Right ventricle myocardium superior (tissue), 1 donor: ENCODE measurements around the gene RINL. TPM values are rescaled to one million over a fixed set of nuclear protein-coding genes. Genes with fewer than 3 reads are reported as not detected.
"Not testable (repeated sequence)": the region's sequence is repeated elsewhere in the genome, so short reads cannot be mapped to it uniquely, and the experiment has no call there.

Source experiments
- ATAC-seq: fragments of 200-7000 bp; cut with Tn5 transposase; one replicate; pipeline ENCODE4 v1.9.1; 2020; ENCODE audit warnings: mild to moderate bottlenecking; ENCODE audit not compliant: poor library complexity
- DNase-seq: peaks from one replicate; pipeline ENCODE4 v3.0.0-alpha.2; 2020
- intact Hi-C: fragments of 100-400 bp; cut with DNase I; formaldehyde crosslinking; loops from one replicate; pipeline ENCODE4 v1.11.2; 2022
- total RNA-seq: library from RNA; stranded (reverse); fragmentation: NEBNext Ultra II Directional; extraction: Animal tissue kit (Norgen Biotek cat#: 25700); gene quantifications from one replicate; pipeline ENCODE4 v1.2.1, GENCODE V29; 2021
- donor health status: DM: no; HTN: yes; CAD: no; lungs with severe emphysema.

Gene RINL
- total RNA-seq, 1 donor from 2014 or later: 6.3 TPM

DNA sequence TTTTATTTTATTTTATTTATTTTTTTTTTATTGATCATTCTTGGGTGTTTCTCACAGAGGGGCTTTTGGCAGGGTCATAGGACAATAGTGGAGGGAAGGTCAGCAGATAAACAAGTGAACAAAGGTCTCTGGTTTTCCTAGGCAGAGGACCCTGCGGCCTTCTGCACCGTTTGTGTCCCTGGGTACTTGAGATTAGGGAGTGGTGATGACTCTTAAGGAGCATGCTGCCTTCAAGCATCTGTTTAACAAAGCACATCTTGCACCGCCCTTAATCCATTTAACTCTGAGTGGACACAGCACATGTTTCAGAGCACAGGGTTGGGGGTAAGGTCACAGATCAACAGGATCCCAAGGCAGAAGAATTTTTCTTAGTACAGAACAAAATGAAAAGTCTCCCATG lies 23.1 kb downstream of the RINL start:
- DNase-seq, intact Hi-C loops, ATAC-seq: not testable (repeated sequence)

DNA sequence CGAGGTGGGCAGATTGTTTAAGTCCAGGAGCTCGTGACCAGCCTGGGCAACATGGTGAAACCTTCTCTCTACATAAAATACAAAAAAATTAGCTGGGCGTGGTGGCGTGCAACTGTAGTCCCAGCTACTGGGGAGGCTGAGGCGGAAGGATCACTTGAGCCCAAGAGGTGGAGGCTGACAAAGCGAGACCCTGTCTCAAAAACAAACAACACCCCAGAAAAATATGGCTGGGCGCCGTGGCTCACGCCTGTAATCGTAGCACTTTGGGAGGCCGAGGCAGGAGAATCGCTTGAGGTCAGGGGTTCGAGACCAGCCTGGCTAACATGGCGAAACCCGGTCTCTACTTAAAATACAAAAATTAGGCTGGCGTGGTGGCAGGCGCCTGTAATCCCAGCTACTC lies 24.9 kb downstream of the RINL start:
- intact Hi-C loops: no loop called here
- ATAC-seq (no peak), DNase-seq (no peak)

DNA sequence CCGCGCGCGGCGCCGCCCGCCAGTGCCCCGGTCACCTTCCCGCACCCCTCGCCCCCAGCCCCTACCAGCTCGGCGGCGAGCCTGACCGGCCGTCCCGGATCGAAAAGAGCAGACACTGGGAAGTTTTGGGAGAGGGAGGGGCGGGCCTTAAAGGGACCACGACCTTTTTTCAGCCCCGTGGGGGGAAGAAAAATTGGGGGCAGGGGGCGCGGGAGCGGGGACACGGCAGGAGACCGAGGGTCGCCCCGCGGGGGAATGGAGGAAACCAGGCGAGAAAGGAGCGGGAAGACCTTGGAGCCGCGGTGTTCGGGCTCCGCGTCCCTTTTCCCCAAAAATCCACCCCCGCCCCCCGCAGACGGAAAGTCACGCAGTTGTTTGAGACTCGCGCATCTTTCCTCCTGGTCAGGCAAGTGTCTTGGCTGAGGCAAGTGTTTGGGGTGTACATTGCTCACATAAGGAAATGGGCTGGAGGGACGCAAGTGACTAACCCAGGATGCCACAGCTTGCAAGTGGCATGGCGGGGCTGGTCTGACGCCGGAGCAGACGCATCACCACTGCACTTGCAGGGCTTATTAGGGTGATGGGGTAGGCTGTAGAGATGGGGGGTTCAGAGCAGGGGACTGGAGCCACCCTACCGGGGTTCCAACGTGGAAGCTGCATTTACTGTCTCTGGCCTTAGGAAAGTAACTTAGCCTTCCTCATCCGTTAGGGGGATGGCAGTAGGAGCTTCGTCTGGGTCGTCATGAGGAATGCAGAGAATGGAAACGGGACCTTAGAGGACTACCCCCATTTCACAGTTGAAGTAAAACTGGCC lies 25.6 kb downstream of the RINL start:
- peak; percentile 73 for DNase-seq
- no peak for ATAC-seq
- intact Hi-C loops: no loop called here

DNA sequence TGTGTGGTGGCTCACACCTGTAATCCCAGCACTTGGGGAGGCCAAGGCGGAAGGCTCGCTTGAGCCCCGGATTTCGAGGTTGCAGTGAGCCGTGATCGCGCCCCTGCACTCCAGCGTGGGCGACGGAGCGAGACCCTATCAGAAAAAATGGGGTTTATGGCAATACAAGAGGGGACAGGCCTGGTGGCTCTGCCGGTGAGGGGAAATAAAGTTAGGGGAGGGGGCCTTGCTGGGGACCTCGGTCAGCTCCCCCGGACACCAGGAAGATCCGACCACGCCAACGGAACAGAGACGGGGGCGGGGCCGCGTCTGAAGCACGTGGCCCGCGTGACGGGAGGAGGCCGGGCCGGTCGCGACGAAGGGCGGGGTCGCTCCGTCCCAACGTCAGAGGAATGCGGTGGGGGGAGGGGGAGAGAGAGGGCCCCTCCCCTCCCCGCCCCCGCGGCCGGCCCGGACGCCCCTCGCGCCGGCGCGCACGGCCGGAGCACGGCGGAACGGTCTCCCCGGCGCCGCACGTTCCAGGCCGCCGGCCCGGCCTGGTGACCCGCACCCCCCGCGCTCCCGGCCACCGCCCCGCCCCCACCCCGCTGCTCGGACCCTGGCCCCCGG lies 26.3 kb downstream of the RINL start:
- DNase-seq (peak; percentile 96), ATAC-seq (peak; percentile 66)
- intact Hi-C loops: no loop called here

DNA sequence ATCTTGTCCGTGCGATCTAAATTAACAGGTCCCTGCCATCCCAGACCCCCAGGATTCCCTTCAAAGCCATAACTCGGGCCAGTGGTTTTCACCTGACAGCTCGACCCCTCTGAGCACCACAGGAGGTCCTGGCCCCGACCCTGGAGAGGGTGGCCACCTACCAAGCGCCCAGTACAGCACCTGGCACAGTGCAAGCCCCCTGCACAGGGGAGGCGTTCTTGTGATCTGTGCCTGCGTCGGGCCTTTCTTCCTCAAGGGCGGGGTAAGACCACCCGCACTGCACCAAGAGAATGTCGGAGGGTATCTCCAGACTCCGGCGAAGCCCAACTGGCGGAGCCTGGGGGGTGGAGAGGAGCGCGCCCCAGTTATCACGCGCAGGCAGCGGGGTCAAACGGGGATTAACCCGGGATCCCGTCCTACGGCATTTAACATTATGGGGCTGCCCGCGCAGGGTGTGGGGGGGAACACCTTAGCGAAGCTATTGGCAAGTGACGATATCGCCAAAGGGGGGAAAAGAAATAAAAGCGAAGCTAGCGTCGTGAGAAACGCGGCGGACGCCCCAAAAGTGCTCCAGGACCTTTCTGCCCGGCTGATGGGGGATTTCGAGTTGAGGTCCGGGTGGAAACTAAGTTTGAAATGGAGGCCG lies 27.0 kb downstream of the RINL start:
- intact Hi-C loops: no loop called here
- ATAC-seq (no peak), DNase-seq (peak; percentile 57)

DNA sequence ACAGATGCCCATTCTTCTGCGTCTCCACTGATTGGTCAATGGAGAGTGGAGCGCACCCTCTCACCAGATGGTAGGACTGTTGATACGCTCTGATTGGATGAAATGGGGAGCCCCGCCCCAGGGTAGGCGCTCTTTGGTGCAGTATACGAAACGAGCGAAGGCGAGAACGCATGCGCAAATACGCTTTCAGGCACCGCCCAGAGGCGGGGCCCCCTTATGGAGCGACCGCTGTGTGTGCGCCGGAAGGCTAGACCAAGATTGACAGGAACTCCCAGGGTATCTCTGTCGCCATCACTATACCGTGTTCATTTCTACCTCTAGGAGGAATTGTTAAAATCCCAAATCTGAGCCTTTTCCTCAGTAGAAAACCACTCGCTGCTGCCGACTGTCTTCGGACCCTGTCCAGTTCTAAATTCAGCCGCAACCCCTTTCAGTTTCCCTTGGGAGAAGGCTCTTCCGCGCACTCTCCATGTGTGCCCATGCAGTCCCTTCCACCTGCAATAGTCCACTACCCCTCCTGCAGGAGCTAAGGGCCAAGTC lies 27.6 kb downstream of the RINL start:
- intact Hi-C loops: no loop called here
- DNase-seq (peak; percentile 99), ATAC-seq (peak; percentile 80)

DNA sequence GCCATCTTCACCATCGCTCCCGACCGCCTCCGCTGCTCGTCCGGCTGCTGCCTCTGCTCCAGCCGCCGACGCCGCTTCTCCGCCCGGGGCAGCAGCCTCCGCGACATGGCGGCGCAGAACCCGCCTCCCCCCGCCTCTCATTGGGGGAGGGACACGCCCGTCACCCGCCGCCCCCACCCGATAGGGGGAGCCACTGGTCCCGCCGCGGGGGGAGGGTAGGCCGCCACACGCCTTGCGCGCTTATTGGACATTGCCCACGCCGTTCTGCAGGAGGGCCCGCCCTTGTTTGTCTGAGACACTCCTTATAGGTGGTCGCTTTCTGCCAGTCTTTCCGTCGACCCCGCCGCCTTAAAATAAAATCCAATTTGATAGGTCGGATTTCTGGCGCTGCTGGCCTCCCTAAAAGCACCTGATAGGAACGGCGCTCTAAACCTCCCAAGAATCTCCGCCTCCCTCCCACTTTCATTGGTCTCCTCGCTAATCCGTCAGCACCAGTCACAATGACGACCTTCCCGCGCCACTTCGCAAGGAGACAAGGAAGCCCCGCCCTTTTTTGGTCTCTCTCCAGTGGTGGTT lies 28.1 kb downstream of the RINL start, which contains the start of gene HNRNPL:
Gene HNRNPL, minus strand, starts transcription at position 127 of the 576 bp plus-strand sequence. Its CDS starts 20 bp downstream, at position 107.
- peak; percentile 73 for ATAC-seq
- intact Hi-C loops: loop anchor here (10.0 kb wide), 1 partner anchor 215 kb away; no protein-coding TSS in a partner anchor

DNA sequence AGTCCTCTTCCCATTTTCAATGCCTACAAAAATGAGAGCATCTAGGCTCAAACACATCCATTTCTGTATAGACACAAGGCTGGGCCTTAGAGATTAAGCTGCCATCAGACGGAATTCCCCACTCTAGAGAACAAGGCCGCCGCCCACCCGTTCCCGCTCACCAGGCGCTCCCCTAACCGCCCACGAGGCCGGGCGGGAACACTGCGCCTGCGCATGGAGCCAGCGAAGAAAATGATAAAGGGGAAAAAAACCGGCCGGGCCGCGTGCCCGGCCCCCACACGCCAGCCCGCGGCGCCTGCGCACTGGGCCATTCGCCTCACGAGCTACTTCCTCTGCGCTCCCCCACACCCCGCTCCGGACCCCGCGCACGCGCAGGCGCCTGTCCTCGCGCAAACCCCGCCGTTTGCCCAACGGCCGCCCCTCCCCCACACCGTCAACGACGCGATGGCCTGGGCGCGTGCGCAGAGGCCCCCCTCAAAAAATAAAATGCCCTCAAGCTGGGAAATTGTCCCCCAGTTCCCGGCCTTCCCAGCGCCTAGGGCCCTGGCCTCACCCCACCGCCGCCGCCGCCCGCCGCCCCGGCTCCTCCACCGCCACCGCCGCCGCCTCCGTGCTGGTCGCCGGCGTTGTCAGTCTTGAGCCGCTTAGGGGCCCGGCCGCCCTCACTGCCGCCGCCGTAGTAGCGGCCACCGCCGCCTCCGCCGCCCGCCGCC lies 28.8 kb downstream of the RINL start:
- peak; percentile 69 for ATAC-seq
- peak; percentile 98 for DNase-seq
- intact Hi-C loops: loop anchor here (10.0 kb wide), 1 partner anchor 215 kb away; no protein-coding TSS in a partner anchor

More for the DNA sequence above, 28.1 kb downstream of the RINL start, which contains the start of gene HNRNPL:
- peak; percentile 99 for DNase-seq

DNA sequence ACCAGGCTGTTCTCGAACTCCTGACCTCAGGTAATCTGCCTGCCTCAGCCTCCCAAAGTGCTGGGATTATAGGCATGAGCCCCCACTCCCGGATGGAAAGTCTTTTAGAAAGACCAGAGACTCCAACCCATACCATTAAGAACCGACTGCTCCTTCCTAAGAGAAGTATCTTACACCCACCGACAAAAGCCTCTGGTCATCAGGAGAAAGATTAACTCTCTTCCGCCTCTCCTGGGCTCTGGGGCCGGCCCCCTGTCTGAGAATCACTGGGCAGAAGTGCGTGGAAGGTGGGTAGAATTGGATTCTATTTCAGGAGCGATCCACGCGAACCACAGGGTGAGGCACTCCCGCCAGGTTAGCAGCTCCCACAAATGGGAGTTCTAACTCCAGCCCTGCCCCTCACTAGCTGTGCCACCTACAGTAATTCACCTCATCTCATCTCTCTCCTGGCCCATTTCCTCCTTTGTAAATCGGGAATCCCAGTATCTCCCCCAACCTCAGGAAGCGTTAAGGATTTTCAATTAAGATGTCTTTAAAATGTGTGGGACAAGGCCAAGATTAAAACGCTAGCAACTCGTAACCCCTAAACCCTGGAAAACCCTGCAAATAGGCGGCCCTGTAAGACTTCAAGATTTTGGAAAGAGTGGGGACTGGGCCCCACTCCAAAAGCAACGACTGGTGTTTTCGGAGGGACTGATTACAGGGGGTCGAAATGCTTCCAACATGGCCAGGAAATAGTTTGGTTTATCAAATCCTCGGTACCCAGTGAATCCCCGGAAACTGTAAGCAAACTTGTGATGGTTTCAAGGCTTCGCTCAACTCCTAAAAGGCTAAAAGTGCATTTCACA lies 29.6 kb downstream of the RINL start:
- intact Hi-C loops: loop anchor here (10.0 kb wide), 1 partner anchor 214 kb away; no protein-coding TSS in a partner anchor
- ATAC-seq: no peak
- peak; percentile 4 for DNase-seq

DNA sequence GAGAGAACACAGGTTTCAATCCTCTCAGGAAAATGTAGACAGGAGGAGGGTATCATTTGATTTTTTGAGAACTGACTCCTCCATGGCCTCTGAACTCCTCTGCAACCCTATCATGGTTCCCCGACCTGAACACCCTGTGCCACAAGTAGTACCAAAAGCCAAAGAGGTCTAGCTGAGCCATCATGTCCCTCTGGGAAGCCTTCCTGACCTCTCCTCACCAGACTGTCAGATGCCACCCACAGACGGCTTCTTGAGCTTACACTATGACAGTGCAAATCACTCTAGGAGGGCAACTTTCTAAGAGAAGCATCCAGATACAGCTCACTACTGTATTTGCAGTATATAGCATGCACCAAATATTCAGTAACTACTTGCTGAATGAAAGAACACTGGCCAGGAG lies 32.0 kb downstream of the RINL start:
- intact Hi-C loops: loop anchor here (10.0 kb wide), 1 partner anchor 211 kb away; no protein-coding TSS in a partner anchor
- no peak for ATAC-seq
- no peak for DNase-seq

DNA sequence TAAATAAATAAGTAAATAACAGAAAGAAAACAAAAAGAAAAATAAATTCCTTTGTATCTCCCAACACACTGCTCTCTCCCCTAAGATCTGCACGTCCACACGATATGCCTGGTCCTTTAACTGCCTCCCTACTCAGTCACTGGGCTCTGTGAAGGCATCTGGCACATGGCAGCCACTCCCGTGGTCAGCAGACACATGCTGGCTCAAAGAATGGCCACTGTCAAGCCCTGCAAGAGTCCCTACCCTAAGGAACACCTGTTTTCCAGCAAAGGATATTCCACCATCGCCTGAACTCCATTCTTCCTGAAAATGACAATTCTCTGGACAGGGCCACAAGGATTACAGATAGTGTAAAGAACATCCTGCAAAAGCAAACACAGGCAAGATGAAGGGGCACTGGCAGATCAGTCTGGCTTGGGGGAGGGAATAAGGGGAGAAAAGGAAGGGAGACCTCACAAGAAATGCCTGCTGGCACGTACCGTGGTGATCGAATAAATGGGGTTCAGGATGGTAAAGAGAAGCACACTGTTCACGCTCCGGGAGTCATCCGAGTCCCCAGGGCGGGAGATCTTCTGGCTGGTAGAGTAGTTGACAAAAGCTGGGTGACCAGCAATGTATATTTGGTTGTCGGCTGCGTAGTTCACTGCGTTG lies 32.6 kb downstream of the RINL start:
- ATAC-seq (no peak), DNase-seq (peak; percentile 23)
- intact Hi-C loops: loop anchor here (10.0 kb wide), 1 partner anchor 211 kb away; no protein-coding TSS in a partner anchor

DNA sequence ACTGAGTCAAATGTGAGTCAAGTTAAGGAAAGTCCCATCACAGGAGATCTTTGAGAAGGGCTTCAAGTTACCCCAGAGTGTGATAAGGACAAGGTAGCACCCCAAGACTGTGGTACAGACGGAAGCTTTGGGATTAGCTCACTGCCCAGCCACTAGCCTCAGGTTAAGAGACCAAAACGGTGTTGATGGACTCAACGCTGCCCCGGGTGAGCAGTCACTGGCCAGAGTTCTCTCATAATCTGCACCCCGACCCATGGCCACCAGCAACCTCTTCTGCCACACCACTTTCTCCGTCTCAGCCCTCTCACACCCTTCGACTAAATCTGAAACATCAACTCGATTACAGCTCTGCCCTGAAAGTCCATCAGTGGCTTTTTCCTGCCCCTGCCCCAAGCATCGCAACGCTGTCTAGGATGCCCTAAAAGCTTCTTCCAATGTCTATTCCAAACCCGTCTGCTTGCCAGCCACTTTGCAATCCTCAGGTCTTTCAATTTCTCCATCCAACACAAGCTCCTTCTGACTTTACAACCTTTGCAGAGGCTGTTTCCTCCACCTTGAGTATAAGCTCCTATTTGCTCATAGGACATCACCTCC lies 33.9 kb downstream of the RINL start:
- peak; percentile 14 for DNase-seq
- intact Hi-C loops: loop anchor here (10.0 kb wide), 1 partner anchor 209 kb away; no protein-coding TSS in a partner anchor
- ATAC-seq: no peak

DNA sequence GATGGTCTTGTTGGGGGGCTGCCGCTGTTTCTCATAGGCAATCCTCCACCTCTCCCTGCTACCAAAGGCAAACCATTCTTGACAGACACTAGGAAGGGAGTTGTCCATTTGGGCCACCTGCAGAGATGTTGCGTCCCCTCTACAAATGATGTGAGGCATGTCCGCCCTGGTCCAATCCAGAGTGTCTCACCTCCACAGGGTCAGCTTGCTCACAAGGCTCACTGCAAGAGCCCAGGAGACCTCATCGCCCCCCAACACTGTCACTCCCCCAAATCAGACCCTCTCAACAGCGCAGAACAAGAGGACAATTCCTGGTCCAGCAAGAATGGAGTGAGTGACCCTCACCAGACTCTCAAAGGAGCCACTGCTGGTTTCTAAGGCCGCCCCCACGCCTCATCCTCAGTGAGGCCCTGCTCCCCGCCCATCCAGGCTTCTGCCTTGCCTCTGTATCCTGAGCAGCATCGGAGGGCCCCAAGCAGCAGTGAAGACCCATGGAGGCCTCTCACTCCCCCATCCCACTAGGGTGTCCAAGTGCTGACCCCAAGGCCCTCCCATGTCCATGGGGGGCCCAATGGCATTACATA lies 34.8 kb downstream of the RINL start:
- no peak for ATAC-seq
- intact Hi-C loops: loop anchor here (10.0 kb wide), 1 partner anchor 208 kb away; no protein-coding TSS in a partner anchor

DNA sequence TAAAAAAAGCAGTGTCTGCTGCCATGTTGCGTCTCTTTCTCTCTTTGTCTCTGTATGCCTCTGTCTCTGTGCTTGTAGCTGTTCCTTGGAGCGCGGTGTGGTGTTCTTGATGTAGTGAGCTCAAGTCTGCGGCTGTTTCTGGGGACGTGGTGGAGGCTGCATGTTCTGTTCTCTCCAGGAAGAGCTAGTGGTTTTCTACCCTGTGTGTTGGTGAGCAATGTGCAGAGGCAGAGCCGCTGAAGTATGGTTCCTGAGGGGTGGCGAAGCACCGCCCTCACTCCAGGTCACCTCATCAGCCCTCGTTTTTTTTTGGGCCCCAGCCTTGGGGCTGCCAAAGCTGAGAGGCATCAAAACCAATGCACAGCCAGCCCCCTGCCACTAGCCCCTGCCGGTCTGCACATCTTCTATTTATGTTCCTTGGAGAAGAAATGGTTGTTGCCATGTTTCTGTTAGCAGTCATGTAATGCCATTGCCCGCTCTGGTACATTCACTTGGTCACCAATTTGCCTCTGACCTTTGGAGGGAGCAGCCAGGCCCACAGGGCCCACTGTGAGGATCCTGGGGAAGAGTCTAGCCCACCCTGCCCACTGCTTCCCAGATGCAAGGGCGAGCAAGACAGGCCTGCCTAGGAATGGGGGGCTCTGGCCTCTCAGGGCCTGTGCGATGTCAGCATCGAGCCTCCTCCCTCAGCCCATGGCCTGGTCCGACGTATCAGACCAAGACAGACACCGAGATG lies 35.5 kb downstream of the RINL start:
- intact Hi-C loops: loop anchor here (10.0 kb wide), 1 partner anchor 208 kb away; no protein-coding TSS in a partner anchor
- ATAC-seq (no peak), DNase-seq (peak; percentile 37)

More for the DNA sequence above, 34.8 kb downstream of the RINL start:
- peak; percentile 24 for DNase-seq
